Mesendoderm (in vitro differentiated cells): Measurements from ENCODE around the gene ADAMTS16.

Experiments
- DNase-seq: peaks from one replicate; pipeline ENCODE4 v3.0.0; 2013
- H2AK5ac ChIP-seq: 2 replicates; pipeline ENCODE4 v1.6.1; 2013; ENCODE audit warnings: low read length, inconsistent platforms
- H2BK120ac ChIP-seq: 2 replicates; pipeline ENCODE4 v1.6.1; 2013; ENCODE audit warnings: low read depth, mild to moderate bottlenecking, low read length, moderate library complexity, mixed read lengths
- H2BK15ac ChIP-seq: replicated peaks from 2 replicates; pipeline ENCODE4 v1.6.1; 2013; ENCODE audit warnings: low read depth, mild to moderate bottlenecking, moderate library complexity
- H2BK5ac ChIP-seq: 2 replicates; pipeline ENCODE4 v1.6.1; 2013; ENCODE audit warnings: low read length, inconsistent platforms
- H3K18ac ChIP-seq: 2 replicates; pipeline ENCODE4 v1.6.1; 2013; ENCODE audit warnings: mild to moderate bottlenecking, low read length, mixed read lengths
- H3K23ac ChIP-seq: one replicate; pipeline ENCODE4 v1.6.1; 2013; ENCODE audit warnings: low read length
- H3K27ac ChIP-seq: 2 replicates; pipeline ENCODE4 v1.5.1; 2013; ENCODE audit warnings: low read depth, mild to moderate bottlenecking, inconsistent platforms, low read length, moderate library complexity
- H3K27me3 ChIP-seq: 2 replicates; pipeline ENCODE4 v1.6.1; 2013; ENCODE audit warnings: low read length, control low read depth, mild to moderate bottlenecking, inconsistent platforms; ENCODE audit not compliant: insufficient read depth, poor library complexity
- H3K36me3 ChIP-seq: 2 replicates; pipeline ENCODE4 v1.6.1; 2013; ENCODE audit warnings: low read length, inconsistent platforms; ENCODE audit not compliant: control insufficient read depth, insufficient read depth
- H3K4ac ChIP-seq: one replicate; pipeline ENCODE4 v1.6.1; 2013; ENCODE audit warnings: low read depth, mild to moderate bottlenecking, low read length, moderate library complexity
- H3K4me1 ChIP-seq: 2 replicates; pipeline ENCODE4 v1.6.1; 2013; ENCODE audit warnings: low read depth, low read length, inconsistent platforms; ENCODE audit not compliant: control insufficient read depth
- H3K4me2 ChIP-seq: 2 replicates; pipeline ENCODE4 v1.6.1; 2013; ENCODE audit warnings: low read length
- H3K4me3 ChIP-seq: 2 replicates; pipeline ENCODE4 v1.5.1; 2013; ENCODE audit warnings: mild to moderate bottlenecking, low read length
- H3K56ac ChIP-seq: one replicate; pipeline ENCODE4 v1.6.1; 2013; ENCODE audit warnings: low read length
- H3K79me1 ChIP-seq: 2 replicates; pipeline ENCODE4 v1.6.1; 2013; ENCODE audit warnings: low read length, inconsistent platforms
- H3K79me2 ChIP-seq: 2 replicates; pipeline ENCODE4 v1.6.1; 2013; ENCODE audit warnings: mild to moderate bottlenecking, low read length; ENCODE audit not compliant: control insufficient read depth, insufficient read depth
- H3K9ac ChIP-seq: 2 replicates; pipeline ENCODE4 v1.6.1; 2013; ENCODE audit warnings: low read length, inconsistent platforms
- H4K5ac ChIP-seq: one replicate; pipeline ENCODE4 v1.6.1; 2013; ENCODE audit warnings: low read length
- H4K8ac ChIP-seq: one replicate; pipeline ENCODE4 v1.6.1; 2013; ENCODE audit warnings: low read depth, mild to moderate bottlenecking, control low read depth, low read length, moderate library complexity
- WGBS: extraction: QIAGEN DNeasy Blood & Tissue Kit; methylation state at CpG from one replicate; pipeline ENCODE4 v1.1.7; 2013; ENCODE audit warnings: low lambda C conversion rate, missing lambda C conversion rate; ENCODE audit not compliant: insufficient coverage; ENCODE audit errors: extremely low coverage; 5-methylcytosine and 5-hydroxymethylcytosine counted together

Gene ADAMTS16

DNA sequence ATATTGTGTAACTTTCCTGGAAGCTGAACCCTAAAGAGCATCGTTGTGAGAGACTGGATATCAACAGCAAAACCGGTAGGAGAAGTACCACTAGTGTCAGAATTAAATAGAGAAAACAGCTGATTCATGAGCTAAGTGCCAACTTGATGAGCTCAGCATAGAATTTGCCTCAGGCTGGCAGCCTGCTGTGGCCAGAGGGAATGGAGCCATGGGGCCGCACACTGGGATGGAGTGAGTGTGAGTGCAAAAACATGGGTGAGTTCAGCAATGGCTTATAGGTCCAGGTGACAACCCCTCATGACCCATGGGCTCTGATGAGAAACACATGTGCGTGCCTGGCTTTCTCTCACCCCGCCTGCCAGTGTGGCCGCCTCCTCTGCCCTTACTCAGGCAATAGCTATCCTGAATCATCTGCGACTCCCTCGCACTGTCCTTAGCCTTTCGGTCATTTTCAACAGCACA, 25.4 kb downstream of the ADAMTS16 start:
- H3K4ac ChIP-seq: no peak overlapping the region
- H3K4me2 ChIP-seq: no peak overlapping the region
- no peaks in the 10 kb centered on the region for H3K4me1 ChIP-seq
- H3K79me1 ChIP-seq: no peaks in the 10 kb centered on the region
- H3K18ac ChIP-seq: no peak overlapping the region
- no peaks in the 10 kb centered on the region for H3K36me3 ChIP-seq
- H2BK5ac ChIP-seq: no peak overlapping the region
- no peaks in the 10 kb centered on the region for H3K79me2 ChIP-seq
- no peak overlapping the region for H3K56ac ChIP-seq
- no peak overlapping the region for H2BK120ac ChIP-seq
- peak; percentile 79 for DNase-seq
- H3K27ac ChIP-seq: no peak overlapping the region
- H4K8ac ChIP-seq: no peak overlapping the region
- H3K27me3 ChIP-seq: no peaks in the 10 kb centered on the region
- H3K9ac ChIP-seq: no peak overlapping the region
- H2AK5ac ChIP-seq: no peak overlapping the region
- H3K23ac ChIP-seq: no peak overlapping the region
- H3K4me3 ChIP-seq: no peak overlapping the region
- H2BK15ac ChIP-seq: no peak overlapping the region
- no CpG with 5 or more reads among the region's 9 CpGs for whole genome bisulfite sequencing
- no peak overlapping the region for H4K5ac ChIP-seq

GRCh38 chr5:5169466-5169865, 29.3 kb downstream of the ADAMTS16 start:
- no peak overlapping the region for H3K23ac ChIP-seq

GRCh38 chr5:5178136-5178535, 38.0 kb downstream of the ADAMTS16 start:
- no peak overlapping the region for H2AK5ac ChIP-seq
- no CpG with 5 or more reads among the region's 4 CpGs for WGBS
- no peak overlapping the region for H2BK15ac ChIP-seq
- no peak overlapping the region for H2BK5ac ChIP-seq
- H3K36me3 ChIP-seq: no peaks in the 10 kb centered on the region
- H3K79me2 ChIP-seq: no peaks in the 10 kb centered on the region
- peaks cover 11% of the 10 kb centered on the region for H3K4me1 ChIP-seq
- H3K9ac ChIP-seq: no peak overlapping the region
- no peak overlapping the region for H4K5ac ChIP-seq
- H3K27me3 ChIP-seq: no peaks in the 10 kb centered on the region
- H4K8ac ChIP-seq: no peak overlapping the region
- no peak overlapping the region for H3K4ac ChIP-seq
- H3K4me2 ChIP-seq: no peak overlapping the region
- DNase-seq: peak; percentile 51
- H3K4me3 ChIP-seq: no peak overlapping the region
- no peak overlapping the region for H2BK120ac ChIP-seq
- no peak overlapping the region for H3K23ac ChIP-seq
- no peak overlapping the region for H3K27ac ChIP-seq
- H3K79me1 ChIP-seq: no peaks in the 10 kb centered on the region
- H3K56ac ChIP-seq: no peak overlapping the region
- no peak overlapping the region for H3K18ac ChIP-seq

More at GRCh38 chr5:5169466-5169865, 29.3 kb downstream of the ADAMTS16 start:
- Histone ChIP-seq H2AK5ac (no peak overlapping the region), H3K27me3 (no peaks in the 10 kb centered on the region), H3K56ac (no peak overlapping the region), H2BK120ac (no peak overlapping the region), H3K36me3 (no peaks in the 10 kb centered on the region), H4K5ac (no peak overlapping the region), H2BK15ac (no peak overlapping the region), H3K27ac (no peak overlapping the region), H3K9ac (no peak overlapping the region), H3K79me1 (no peaks in the 10 kb centered on the region), H3K18ac (no peak overlapping the region), H3K4ac (no peak overlapping the region), H2BK5ac (no peak overlapping the region), H3K4me1 (no peaks in the 10 kb centered on the region), H3K4me3 (no peak overlapping the region), H4K8ac (no peak overlapping the region), H3K4me2 (no peak overlapping the region), H3K79me2 (no peaks in the 10 kb centered on the region)
- no peak for DNase-seq
- no CpG with 5 or more reads among the region's 8 CpGs for WGBS

GRCh38 chr5:5178580-5178979, 38.5 kb downstream of the ADAMTS16 start:
- H2BK15ac ChIP-seq: no peak overlapping the region
- no peak overlapping the region for H2BK5ac ChIP-seq
- H3K27ac ChIP-seq: no peak overlapping the region
- no peak overlapping the region for H3K4me2 ChIP-seq
- H3K36me3 ChIP-seq: no peaks in the 10 kb centered on the region
- no peak overlapping the region for H3K56ac ChIP-seq
- no peak overlapping the region for H3K4me3 ChIP-seq
- no peak overlapping the region for H3K4ac ChIP-seq
- H3K79me2 ChIP-seq: no peaks in the 10 kb centered on the region
- peak overlapping the region; percentile 95 for H3K18ac ChIP-seq
- H4K8ac ChIP-seq: no peak overlapping the region
- H3K9ac ChIP-seq: no peak overlapping the region
- peaks cover 13% of the 10 kb centered on the region for H3K4me1 ChIP-seq
- no peak for DNase-seq
- no peaks in the 10 kb centered on the region for H3K79me1 ChIP-seq
- WGBS: no CpG with 5 or more reads among the region's 2 CpGs
- no peak overlapping the region for H2AK5ac ChIP-seq
- no peaks in the 10 kb centered on the region for H3K27me3 ChIP-seq
- H4K5ac ChIP-seq: no peak overlapping the region
- peak overlapping the region; percentile 65 for H2BK120ac ChIP-seq
- H3K23ac ChIP-seq: no peak overlapping the region

DNA sequence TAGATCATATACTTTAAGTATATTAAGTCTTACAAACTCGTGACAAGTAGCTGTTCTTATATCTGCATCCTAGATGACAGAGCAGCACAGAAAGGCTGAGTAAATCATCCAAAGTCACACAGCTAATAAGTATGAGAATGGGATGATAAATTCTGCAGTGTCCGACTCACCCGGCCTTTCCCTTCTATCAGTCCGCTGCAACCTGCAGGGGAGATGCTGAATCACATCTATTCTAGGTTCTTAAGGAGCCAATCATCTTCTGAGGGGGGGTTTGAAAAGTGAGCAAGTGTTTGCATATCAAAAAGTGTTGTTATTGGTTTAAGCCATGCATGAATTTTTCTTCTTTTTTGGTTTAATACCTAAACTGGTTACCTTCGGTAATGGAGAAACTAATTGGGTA, 38.9 kb downstream of the ADAMTS16 start:
- no peaks in the 10 kb centered on the region for H3K79me1 ChIP-seq
- H3K4me1 ChIP-seq: peaks cover 14% of the 10 kb centered on the region
- peak; percentile 66 for DNase-seq
- no peaks in the 10 kb centered on the region for H3K79me2 ChIP-seq
- no peak overlapping the region for H3K9ac ChIP-seq
- H3K18ac ChIP-seq: no peak overlapping the region
- H2AK5ac ChIP-seq: no peak overlapping the region
- no peak overlapping the region for H3K4me2 ChIP-seq
- no peak overlapping the region for H3K56ac ChIP-seq
- H3K4ac ChIP-seq: no peak overlapping the region
- no peak overlapping the region for H4K8ac ChIP-seq
- no peak overlapping the region for H3K27ac ChIP-seq
- H3K36me3 ChIP-seq: no peaks in the 10 kb centered on the region
- no peak overlapping the region for H3K23ac ChIP-seq
- WGBS: no CpG with 5 or more reads among the region's 5 CpGs
- no peak overlapping the region for H3K4me3 ChIP-seq
- H2BK5ac ChIP-seq: no peak overlapping the region
- no peak overlapping the region for H2BK120ac ChIP-seq
- H3K27me3 ChIP-seq: no peaks in the 10 kb centered on the region
- no peak overlapping the region for H4K5ac ChIP-seq
- no peak overlapping the region for H2BK15ac ChIP-seq

- H3K36me3 ChIP-seq: no peaks in the 10 kb centered on the region
- no peak overlapping the region for H2BK15ac ChIP-seq
- no peak overlapping the region for H3K4me2 ChIP-seq
- H4K5ac ChIP-seq: no peak overlapping the region
- H3K79me2 ChIP-seq: no peaks in the 10 kb centered on the region
- H3K23ac ChIP-seq: no peak overlapping the region
- H3K56ac ChIP-seq: peak overlapping the region; percentile 17
- peaks cover 14% of the 10 kb centered on the region for H3K4me1 ChIP-seq
- peak; percentile 93 for DNase-seq
- H3K79me1 ChIP-seq: no peaks in the 10 kb centered on the region
- H2AK5ac ChIP-seq: no peak overlapping the region
- no peak overlapping the region for H3K27ac ChIP-seq
- no peak overlapping the region for H3K9ac ChIP-seq
- H3K27me3 ChIP-seq: no peaks in the 10 kb centered on the region
- H3K18ac ChIP-seq: peak overlapping the region; percentile 92
- no CpG with 5 or more reads among the region's 4 CpGs for WGBS
- no peak overlapping the region for H4K8ac ChIP-seq
- no peak overlapping the region for H3K4ac ChIP-seq
- no peak overlapping the region for H2BK120ac ChIP-seq
- no peak overlapping the region for H3K4me3 ChIP-seq
- H2BK5ac ChIP-seq: no peak overlapping the region
Measured at GRCh38 chr5:5179597-5179996, 39.5 kb downstream of the ADAMTS16 start.
